HG02938 (cell line): ENCODE data around the gene SLC35F2.

ENCODE experiments used
- ATAC-seq: cut with Tn5 transposase; IDR thresholded peaks from one replicate; pipeline ENCODE4 v1.9.1; 2021; ENCODE audit warnings: mild to moderate bottlenecking, moderate library complexity; ENCODE audit not compliant: unreplicated experiment

SLC35F2 gene

GRCh38 chr11:107743191-107743590, 115.4 kb downstream of the SLC35F2 start:
- no peak for ATAC-seq

GRCh38 chr11:107741044-107741823, 117.4 kb downstream of the SLC35F2 start:
- peak; percentile 92 for ATAC-seq
